IMR-90 (cell line): ENCODE results near the gene PARP6. TPM values are rescaled to one million over a fixed set of nuclear protein-coding genes. Genes with fewer than 3 reads are reported as not detected.

ENCODE experiments used
- ATAC-seq: fragments of 200-7000 bp; cut with Tn5 transposase; 2 replicates; pipeline ENCODE4 v1.9.1; 2020; ENCODE audit warnings: low read depth, mild to moderate bottlenecking, moderate library complexity
- BruUV-seq: library from RNA; stranded (reverse); fragments of 400-500 nt; replicated peaks from 2 replicates; lab custom pipeline; 2021; lab: Mats Ljungman, UMichigan
- CTCF ChIA-PET: fragments of 300-600 bp; formaldehyde crosslinking; extraction: SDS; loops from one replicate; lab custom pipeline; 2021; ENCODE audit warnings: antibody characterized with exemption; lab: Yijun Ruan, JAX
- POLR2A ChIA-PET: fragments of 300-600 bp; sonication (Branson Sonifier 250); formaldehyde crosslinking; loops from one replicate; lab custom pipeline; 2022; ENCODE audit warnings: antibody characterized with exemption; ENCODE audit not compliant: unreplicated experiment; lab: Charles Lee
- DNase-seq: peaks from one replicate; pipeline ENCODE4 v3.0.0; 2013
- H2AFZ ChIP-seq: replicated peaks from 2 replicates; pipeline ENCODE3; 2013; ENCODE audit warnings: low read length, mild to moderate bottlenecking; ENCODE audit not compliant: poor library complexity
- H2AK5ac ChIP-seq: 2 replicates; pipeline ENCODE4 v1.6.1; 2013; ENCODE audit warnings: low read depth, low read length, inconsistent platforms
- H2AK9ac ChIP-seq: replicated peaks from 2 replicates; pipeline ENCODE3; 2013; ENCODE audit warnings: mild to moderate bottlenecking, low read depth, low read length, moderate library complexity; ENCODE audit not compliant: poor library complexity
- H2BK120ac ChIP-seq: 2 replicates; pipeline ENCODE4 v1.6.1; 2013; ENCODE audit warnings: low read depth, low read length, inconsistent platforms
- H2BK15ac ChIP-seq: 3 replicates; pipeline ENCODE4 v1.6.1; 2013; ENCODE audit warnings: low read depth, low read length, inconsistent platforms
- H2BK20ac ChIP-seq: 2 replicates; pipeline ENCODE4 v1.6.1; 2013; ENCODE audit warnings: low read depth, mild to moderate bottlenecking, inconsistent platforms, low read length, moderate library complexity
- H2BK5ac ChIP-seq: 2 replicates; pipeline ENCODE4 v1.6.1; 2013; ENCODE audit warnings: mild to moderate bottlenecking, low read depth, low read length, inconsistent platforms; ENCODE audit not compliant: poor library complexity, severe bottlenecking
- H3K14ac ChIP-seq: replicated peaks from 2 replicates; pipeline ENCODE4 v1.6.1; 2013; ENCODE audit warnings: low read depth, low read length, inconsistent platforms
- H3K18ac ChIP-seq: 2 replicates; pipeline ENCODE4 v1.6.1; 2013; ENCODE audit warnings: low read depth, low read length, control low read depth
- H3K23ac ChIP-seq: 2 replicates; pipeline ENCODE4 v1.6.1; 2013; ENCODE audit warnings: low read depth, low read length, inconsistent platforms
- H3K27ac ChIP-seq: 2 replicates; pipeline ENCODE4 v1.5.1; 2013; ENCODE audit warnings: mild to moderate bottlenecking, control low read depth, low read length; ENCODE audit not compliant: insufficient read depth
- H3K27me3 ChIP-seq: 2 replicates; pipeline ENCODE4 v1.6.1; 2013; ENCODE audit warnings: low read length; ENCODE audit not compliant: control insufficient read depth, insufficient read depth
- H3K36me3 ChIP-seq: 2 replicates; pipeline ENCODE4 v1.6.1; 2013; ENCODE audit warnings: low read length, mixed read lengths; ENCODE audit not compliant: control insufficient read depth, insufficient read depth
- H3K4ac ChIP-seq: 2 replicates; pipeline ENCODE4 v1.6.1; 2013; ENCODE audit warnings: low read depth, low read length, inconsistent platforms
- H3K4me1 ChIP-seq: 2 replicates; pipeline ENCODE4 v1.6.1; 2013; ENCODE audit warnings: low read length, mixed read lengths; ENCODE audit not compliant: control insufficient read depth, insufficient read depth
- H3K4me2 ChIP-seq: 2 replicates; pipeline ENCODE4 v1.6.1; 2013; ENCODE audit warnings: low read depth, mild to moderate bottlenecking, control low read depth, low read length, moderate library complexity
- H3K4me3 ChIP-seq: 2 replicates; pipeline ENCODE4 v1.5.1; 2013; ENCODE audit warnings: low read depth, mild to moderate bottlenecking, control low read depth, low read length, moderate library complexity; ENCODE audit not compliant: insufficient read depth
- H3K56ac ChIP-seq: 2 replicates; pipeline ENCODE4 v1.6.1; 2013; ENCODE audit warnings: low read length, inconsistent platforms; ENCODE audit not compliant: insufficient read depth; ENCODE audit errors: extremely low read depth
- H3K79me1 ChIP-seq, 2 experiments: 2 replicates each; pipeline ENCODE4 v1.6.1; 2013; ENCODE audit warnings: low read length in 2 of 2, inconsistent platforms in 1 of 2, low read depth in 1 of 2
- H3K9ac ChIP-seq: 2 replicates; pipeline ENCODE4 v1.6.1; 2013; ENCODE audit warnings: low read depth, low read length, control low read depth
- H3K9me1 ChIP-seq: 2 replicates; pipeline ENCODE4 v1.6.1; 2013; ENCODE audit warnings: low read length, inconsistent platforms; ENCODE audit not compliant: insufficient read depth
- H3K9me3 ChIP-seq: 2 replicates; pipeline ENCODE4 v1.6.1; 2013; ENCODE audit warnings: low read length; ENCODE audit not compliant: control insufficient read depth, insufficient read depth
- H4K20me1 ChIP-seq: 2 replicates; pipeline ENCODE4 v1.6.1; 2013; ENCODE audit warnings: low read length, inconsistent platforms; ENCODE audit not compliant: insufficient read depth
- H4K5ac ChIP-seq: 2 replicates; pipeline ENCODE4 v1.6.1; 2013; ENCODE audit warnings: mild to moderate bottlenecking, low read depth, low read length, control low read depth
- H4K8ac ChIP-seq, 2 experiments: 2 replicates each; pipeline ENCODE4 v1.6.1; 2013; ENCODE audit warnings: low read depth in 2 of 2, low read length in 2 of 2, control low read depth in 1 of 2, inconsistent platforms in 1 of 2
- H4K91ac ChIP-seq: 2 replicates; pipeline ENCODE4 v1.6.1; 2013; ENCODE audit warnings: low read depth, low read length, inconsistent platforms; ENCODE audit not compliant: insufficient read depth
- BHLHE40 ChIP-seq: fragments of 150-350 bp; IDR thresholded peaks from 2 replicates; pipeline ENCODE4 v1.6.1; 2016; ENCODE audit warnings: mild to moderate bottlenecking, low read depth, low read length
- CEBPB ChIP-seq: IDR thresholded peaks from 2 replicates; pipeline ENCODE4 v1.6.1; 2012; ENCODE audit warnings: low read depth, low read length, improper control_type of control experiment
- CHD1 ChIP-seq: IDR thresholded peaks from 2 replicates; pipeline ENCODE4 v1.6.1; 2012; ENCODE audit warnings: low read depth, low read length, improper control_type of control experiment
- CTCF ChIP-seq: conservative IDR thresholded peaks from 2 replicates; pipeline ENCODE4 v1.5.1; 2012; ENCODE audit warnings: mild to moderate bottlenecking, low read depth, low read length, improper control_type of control experiment
- ELK1 ChIP-seq: fragments of 150-350 bp; IDR thresholded peaks from 2 replicates; pipeline ENCODE4 v1.6.1; 2016; ENCODE audit warnings: low read depth, mild to moderate bottlenecking, low read length, moderate library complexity, borderline replicate concordance
- FOS ChIP-seq: fragments of 150-350 bp; IDR thresholded peaks from 2 replicates; pipeline ENCODE4 v1.6.1; 2016; ENCODE audit warnings: low read depth, low read length
- MAFK ChIP-seq: IDR thresholded peaks from 2 replicates; pipeline ENCODE4 v1.6.1; 2012; ENCODE audit warnings: low read depth, low read length, improper control_type of control experiment
- MAZ ChIP-seq: IDR thresholded peaks from 2 replicates; pipeline ENCODE4 v1.6.1; 2012; ENCODE audit warnings: low read depth, mild to moderate bottlenecking, low read length, improper control_type of control experiment, moderate library complexity, borderline replicate concordance
- MXI1 ChIP-seq: IDR thresholded peaks from 2 replicates; pipeline ENCODE4 v1.6.1; 2012; ENCODE audit warnings: low read depth, mild to moderate bottlenecking, low read length, moderate library complexity, borderline replicate concordance
- NFE2L2 ChIP-seq: fragments of 150-350 bp; IDR thresholded peaks from 2 replicates; pipeline ENCODE4 v1.6.1; 2016; ENCODE audit warnings: low read depth, mild to moderate bottlenecking, low read length
- POLR2A ChIP-seq: IDR thresholded peaks from 2 replicates; pipeline ENCODE4 v1.6.1; 2012; ENCODE audit warnings: mild to moderate bottlenecking, low read depth, low read length
- RAD21 ChIP-seq: IDR thresholded peaks from 2 replicates; pipeline ENCODE4 v1.6.1; 2012; ENCODE audit warnings: low read length, improper control_type of control experiment
- RCOR1 ChIP-seq: IDR thresholded peaks from 2 replicates; pipeline ENCODE4 v1.6.1; 2012; ENCODE audit warnings: mild to moderate bottlenecking, low read length, improper control_type of control experiment; ENCODE audit not compliant: insufficient replicate concordance
- RFX5 ChIP-seq: IDR thresholded peaks from 2 replicates; pipeline ENCODE4 v1.8.0; 2012; ENCODE audit warnings: low read depth, mild to moderate bottlenecking, low read length, moderate library complexity
- SMC3 ChIP-seq: fragments of 150-350 bp; IDR thresholded peaks from 2 replicates; pipeline ENCODE4 v1.6.1; 2016; ENCODE audit warnings: low read depth, mild to moderate bottlenecking, antibody characterized with exemption, low read length, moderate library complexity
- USF2 ChIP-seq: fragments of 150-350 bp; IDR thresholded peaks from 2 replicates; pipeline ENCODE4 v1.6.1; 2017; ENCODE audit warnings: mild to moderate bottlenecking, antibody characterized with exemption, low read length, low read depth
- dilution Hi-C: fragments of 300-500 bp; cut with HindIII; formaldehyde crosslinking; loops from one replicate; pipeline ENCODE4 v1.14.3; 2018; ENCODE audit warnings: low sequenced_read_pairs; ENCODE audit not compliant: unreplicated experiment
- in situ Hi-C: fragments of 300-500 bp; cut with MboI; formaldehyde crosslinking; loops from 3 replicates; pipeline ENCODE4 v1.14.3; 2019; ENCODE audit warnings: low sequenced_read_pairs, inconsistent platforms, mixed read lengths
- intact Hi-C: fragments of 100-400 bp; cut with micrococcal nuclease; formaldehyde crosslinking; loops from 2 replicates; pipeline ENCODE4 v1.10.0; 2022
- polyA plus RNA-seq, 3 experiments: library from polyadenylated mRNA; depleted of rRNA; stranded (reverse); fragments of >200 nt; gene quantifications; 2 replicates each; pipeline ENCODE4 v1.2.3, GENCODE V29; 2012; ENCODE audit warnings: low replicate concordance in 1 of 3
- total RNA-seq: library from RNA; depleted of rRNA; stranded (reverse); fragments of >200 nt; gene quantifications from 2 replicates; pipeline ENCODE4 v1.2.3, GENCODE V29; 2012

PARP6 gene
- total and polyA plus RNA-seq, 2 of the 4 experiments (the other 2 are of a cell fraction): 13.4 to 45.1 TPM

- Histone ChIP-seq H2BK5ac (no peak overlapping the region), H3K18ac (no peak overlapping the region), H4K8ac (no peak overlapping the region), H4K91ac (no peak overlapping the region), H3K79me1 (peaks cover 9 to 23% of the 10 kb centered on the region in 2 experiments; a peak in 3 of 4 replicates), H3K9me3 (no peaks in the 10 kb centered on the region), H3K9me1 (peaks cover 25% of the 10 kb centered on the region), H3K4ac (no peak overlapping the region), H3K4me3 (no peak overlapping the region), H3K23ac (no peak overlapping the region), H3K14ac (no peak overlapping the region), H2AFZ (no peak overlapping the region), H3K27ac (no peak overlapping the region), H3K4me1 (peaks cover 14% of the 10 kb centered on the region), H3K36me3 (peaks cover 21% of the 10 kb centered on the region), H3K4me2 (no peak overlapping the region), H3K56ac (no peak overlapping the region), H3K27me3 (no peaks in the 10 kb centered on the region), H2AK5ac (no peak overlapping the region), H2AK9ac (no peak overlapping the region), H2BK120ac (no peak overlapping the region), H4K20me1 (no peaks in the 10 kb centered on the region), H2BK20ac (no peak overlapping the region), H3K9ac (no peak overlapping the region), H4K5ac (no peak overlapping the region), H2BK15ac (no peak overlapping the region)
- ATAC-seq (no peak), DNase-seq (no peak)
- ChIA-PET POLR2A (interaction anchor here (0.6 kb wide), 1 partner anchor 39 kb away, joined by 4 read pairs; no protein-coding TSS in a partner anchor), CTCF (interaction anchor here (1.0 kb wide), 1 partner anchor 12 kb away, joined by 3 read pairs; no protein-coding TSS in a partner anchor)
- BruUV-seq: no TSS peak
- dilution Hi-C loops: no loop called here
- intact Hi-C loops: no loop called here
- TF ChIP-seq NFE2L2 (no peak), BHLHE40 (no peak), FOS (no peak), CTCF (no peak), MAZ (no peak), USF2 (no peak), CHD1 (no peak), RCOR1 (no peak), MXI1 (no peak), MAFK (no peak), POLR2A (no peak), RAD21 (no peak), ELK1 (no peak), SMC3 (no peak), CEBPB (no peak), RFX5 (no peak)
- in situ Hi-C loops: no loop called here
Measured at GRCh38 chr15:72239652-72240051, 32.7 kb downstream of the PARP6 start.
